SU-DHL-6 (cell line): ENCODE data around the gene DNAL1.

Experiments used
- H2AFZ ChIP-seq: fragments of 200-600 bp; sonication (generic); 2 replicates; pipeline ENCODE4 v1.6.1; 2014; ENCODE audit warnings: low read depth, mild to moderate bottlenecking, moderate library complexity, mixed read lengths, antibody characterized with exemption, low read length; ENCODE audit not compliant: severe bottlenecking
- H3F3A ChIP-seq: fragments of 200-600 bp; shearing (Covaris generic); 2 replicates; pipeline ENCODE4 v1.6.0; 2016; ENCODE audit warnings: antibody characterized with exemption, mild to moderate bottlenecking; ENCODE audit not compliant: insufficient read depth
- H3K27ac ChIP-seq: fragments of 200-600 bp; sonication (generic); 2 replicates; pipeline ENCODE4 v1.5.1; 2016; ENCODE audit warnings: low read depth, mild to moderate bottlenecking, low read length, moderate library complexity, mixed read lengths
- H3K27me3 ChIP-seq: fragments of 200-600 bp; sonication (generic), shearing (Covaris generic); 2 replicates; pipeline ENCODE4 v1.6.0; 2014; ENCODE audit warnings: mild to moderate bottlenecking, low read length
- H3K36me3 ChIP-seq: fragments of 200-600 bp; sonication (generic); 2 replicates; pipeline ENCODE4 v1.6.1; 2014; ENCODE audit warnings: mild to moderate bottlenecking, low read length, mixed read lengths
- H3K4me2 ChIP-seq: fragments of 300-600, 200-600 bp; shearing (Covaris generic), sonication (generic); 2 replicates; pipeline ENCODE4 v1.6.0; 2014; ENCODE audit warnings: low read length, low read depth, mild to moderate bottlenecking; ENCODE audit not compliant: poor library complexity, severe bottlenecking
- H3K4me3 ChIP-seq: fragments of 200-600 bp; sonication (generic); 2 replicates; pipeline ENCODE4 v1.5.1; 2014; ENCODE audit warnings: antibody characterized with exemption, low read length, mild to moderate bottlenecking, mixed read lengths; ENCODE audit not compliant: insufficient read depth, poor library complexity, severe bottlenecking
- H3K79me2 ChIP-seq: fragments of 200-600 bp; sonication (generic); 2 replicates; pipeline ENCODE4 v1.6.1; 2014; ENCODE audit warnings: mild to moderate bottlenecking, low read length, moderate library complexity; ENCODE audit not compliant: insufficient read depth
- H3K9ac ChIP-seq: fragments of 200-600 bp; sonication (generic); 2 replicates; pipeline ENCODE4 v1.7.0; 2014; ENCODE audit warnings: mild to moderate bottlenecking, low read length
- H3K9me2 ChIP-seq: fragments of 200-600 bp; sonication (generic); replicated peaks from 2 replicates; pipeline ENCODE4 v1.6.1; 2014; ENCODE audit warnings: low read length; ENCODE audit not compliant: insufficient read depth
- H3K9me3 ChIP-seq: fragments of 200-600 bp; sonication (generic); 2 replicates; pipeline ENCODE4 v1.6.1; 2014; ENCODE audit warnings: low read length, mixed read lengths; ENCODE audit not compliant: insufficient read depth
- H4K20me1 ChIP-seq: fragments of 200-600 bp; sonication (generic); 2 replicates; pipeline ENCODE4 v1.6.1; 2014; ENCODE audit warnings: low read depth, mild to moderate bottlenecking, antibody characterized with exemption, low read length, moderate library complexity, mixed read lengths
- EZH2phosphoT487 ChIP-seq: fragments of 200-600 bp; sonication (generic), shearing (Covaris generic); conservative IDR thresholded peaks from 2 replicates; pipeline ENCODE4 v1.6.1; 2018; ENCODE audit warnings: mild to moderate bottlenecking, antibody characterized with exemption, low read length, moderate library complexity, mixed read lengths
- TF ChIP-seq, protein P1 (sequence below): fragments of 200-600 bp; sonication (generic); IDR thresholded peaks from one replicate; pipeline ENCODE4 v1.5.1; 2017; ENCODE audit warnings: antibody characterized with exemption, mild to moderate bottlenecking, low read length, moderate library complexity; ENCODE audit not compliant: insufficient read depth, poor library complexity, severe bottlenecking

Gene DNAL1

DNA sequence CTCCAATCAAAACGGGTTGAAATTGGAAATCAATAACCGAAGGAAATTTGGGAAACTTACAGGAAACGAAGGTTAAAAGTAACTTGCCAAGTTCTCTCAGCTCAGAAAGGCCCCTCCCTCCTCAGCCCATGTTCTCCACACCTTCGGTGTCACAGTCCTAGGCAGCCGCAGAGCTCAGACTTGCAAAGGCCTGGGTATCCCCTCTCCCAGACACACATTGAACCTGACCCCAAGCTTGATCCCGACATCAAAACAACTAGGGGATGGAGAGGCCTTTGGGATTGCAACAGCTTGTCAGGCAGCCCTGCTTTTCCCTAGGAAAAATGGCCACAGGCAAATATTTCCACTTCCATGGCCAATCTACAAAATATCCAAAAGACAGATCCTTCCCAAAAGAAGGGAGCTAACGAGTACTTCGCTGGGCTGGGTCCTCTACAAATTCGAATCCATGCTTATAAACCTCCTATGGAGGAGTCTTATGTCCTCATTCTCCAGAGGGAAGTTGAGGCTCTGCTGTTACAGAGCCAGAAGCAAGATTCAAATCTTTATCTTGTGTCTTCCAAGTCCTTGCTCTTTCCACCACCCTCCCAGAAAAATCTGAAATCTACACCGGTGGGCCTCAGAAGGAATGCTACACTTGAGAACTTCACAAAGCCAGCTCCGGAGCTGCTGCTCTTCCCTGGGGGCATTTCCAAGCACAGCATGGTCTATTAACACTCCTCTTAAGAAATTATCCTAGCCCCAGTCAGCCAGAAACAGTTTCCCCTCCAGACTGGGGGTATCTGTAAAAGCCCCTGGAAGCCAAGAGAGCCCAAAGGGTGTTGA is 105.1 kb downstream of the DNAL1 start:
- Histone ChIP-seq H3K9me2 (no peaks in the 10 kb centered on the region), H2AFZ (no peak overlapping the region), H3F3A (peaks cover 11% of the 10 kb centered on the region), H3K27ac (0 out of 2 replicates have a peak overlapping the region, but pooled peaks have one; percentile 10), H3K9me3 (no peaks in the 10 kb centered on the region), H3K79me2 (peaks cover 99% of the 10 kb centered on the region), H3K4me3 (no peak overlapping the region), H3K27me3 (no peaks in the 10 kb centered on the region), H3K9ac (peak overlapping the region; percentile 14; the same call in 1 of the 2 replicates), H3K4me2 (peak overlapping the region; percentile 58), H3K36me3 (no peaks in the 10 kb centered on the region), H4K20me1 (peaks cover 11% of the 10 kb centered on the region)
- TF ChIP-seq, protein P1, sequence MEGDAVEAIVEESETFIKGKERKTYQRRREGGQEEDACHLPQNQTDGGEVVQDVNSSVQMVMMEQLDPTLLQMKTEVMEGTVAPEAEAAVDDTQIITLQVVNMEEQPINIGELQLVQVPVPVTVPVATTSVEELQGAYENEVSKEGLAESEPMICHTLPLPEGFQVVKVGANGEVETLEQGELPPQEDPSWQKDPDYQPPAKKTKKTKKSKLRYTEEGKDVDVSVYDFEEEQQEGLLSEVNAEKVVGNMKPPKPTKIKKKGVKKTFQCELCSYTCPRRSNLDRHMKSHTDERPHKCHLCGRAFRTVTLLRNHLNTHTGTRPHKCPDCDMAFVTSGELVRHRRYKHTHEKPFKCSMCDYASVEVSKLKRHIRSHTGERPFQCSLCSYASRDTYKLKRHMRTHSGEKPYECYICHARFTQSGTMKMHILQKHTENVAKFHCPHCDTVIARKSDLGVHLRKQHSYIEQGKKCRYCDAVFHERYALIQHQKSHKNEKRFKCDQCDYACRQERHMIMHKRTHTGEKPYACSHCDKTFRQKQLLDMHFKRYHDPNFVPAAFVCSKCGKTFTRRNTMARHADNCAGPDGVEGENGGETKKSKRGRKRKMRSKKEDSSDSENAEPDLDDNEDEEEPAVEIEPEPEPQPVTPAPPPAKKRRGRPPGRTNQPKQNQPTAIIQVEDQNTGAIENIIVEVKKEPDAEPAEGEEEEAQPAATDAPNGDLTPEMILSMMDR: no peak
- no peak for TF ChIP-seq EZH2phosphoT487

DNA sequence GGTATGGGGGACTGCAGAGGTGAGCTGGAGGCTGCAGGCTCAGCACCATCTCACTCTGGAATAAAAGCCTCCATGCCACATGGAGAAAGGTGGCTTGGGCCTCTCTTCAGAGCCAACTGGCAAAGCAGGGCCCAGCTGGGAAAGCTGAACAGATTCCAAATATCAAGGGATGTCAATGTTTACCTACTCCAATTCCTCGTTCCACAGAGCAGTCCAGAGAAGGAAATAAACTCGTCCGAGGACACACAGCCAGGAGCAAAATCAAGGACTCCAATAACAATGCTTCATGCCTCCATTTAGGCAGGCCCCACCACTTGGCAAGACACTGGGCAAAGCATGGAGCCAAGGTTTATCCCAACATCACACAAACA is 105.7 kb downstream of the DNAL1 start:
- peak overlapping the region; percentile 58 for H3K4me2 ChIP-seq
- H3K9ac ChIP-seq: no peak overlapping the region

GRCh38 chr14:73751157-73751691 is 106.4 kb downstream of the DNAL1 start:
- H4K20me1 ChIP-seq: peaks cover 11% of the 10 kb centered on the region
- H3K4me2 ChIP-seq: peak overlapping the region; percentile 81
- H3K27me3 ChIP-seq: no peaks in the 10 kb centered on the region
- H3K9me3 ChIP-seq: no peaks in the 10 kb centered on the region
- no peak overlapping the region for H2AFZ ChIP-seq
- H3K36me3 ChIP-seq: no peaks in the 10 kb centered on the region
- H3K9ac ChIP-seq: no peak overlapping the region
- TF ChIP-seq, protein P1: no peak
- no peak for TF ChIP-seq EZH2phosphoT487
- H3K79me2 ChIP-seq: peaks cover 99% of the 10 kb centered on the region
- no peaks in the 10 kb centered on the region for H3K9me2 ChIP-seq
- peak overlapping the region; percentile 27 for H3K27ac ChIP-seq
- peaks cover 24% of the 10 kb centered on the region for H3F3A ChIP-seq
- H3K4me3 ChIP-seq: no peak overlapping the region

More for the DNA sequence above, 105.7 kb downstream of the DNAL1 start:
- Histone ChIP-seq H3K27ac (0 out of 2 replicates have a peak overlapping the region, but pooled peaks have one; percentile 10), H4K20me1 (peaks cover 11% of the 10 kb centered on the region), H3K79me2 (peaks cover 99% of the 10 kb centered on the region), H3F3A (peaks cover 17% of the 10 kb centered on the region), H3K27me3 (no peaks in the 10 kb centered on the region), H3K36me3 (no peaks in the 10 kb centered on the region), H3K4me3 (no peak overlapping the region), H3K9me2 (no peaks in the 10 kb centered on the region), H3K9me3 (no peaks in the 10 kb centered on the region), H2AFZ (no peak overlapping the region)
- TF ChIP-seq EZH2phosphoT487: no peak
- TF ChIP-seq, protein P1: no peak
